Measurements from ENCODE around the gene RAB23.

Gene RAB23

DNA sequence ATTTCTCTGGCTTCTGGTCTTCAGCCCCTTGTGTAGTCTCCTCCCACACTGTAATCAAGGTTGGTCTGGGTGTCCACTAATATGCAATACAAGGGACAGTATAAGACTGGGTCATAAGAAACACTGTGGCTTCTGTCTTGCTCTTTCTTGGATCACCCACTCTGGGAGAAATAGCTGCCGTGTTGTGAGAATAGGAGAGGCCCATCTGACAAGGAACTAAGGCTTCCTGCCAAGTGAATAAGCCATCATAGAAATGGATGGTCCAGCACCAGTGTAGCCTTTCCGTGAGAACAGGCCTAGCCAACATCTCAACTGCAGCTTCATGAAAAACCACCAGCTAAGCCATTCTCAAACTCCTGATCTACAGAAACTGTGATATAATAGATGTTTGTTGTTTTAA lies 26.6 kb downstream of the RAB23 start:
- TF ChIP-seq CTCF (IDR thresholded peaks at IDR 0.05; ENCODE audit: borderline replicate concordance, control extremely low read depth, extremely low read depth, insufficient read depth, missing control alignments) = no peak
- in situ Hi-C loops (cut with MboI; ENCODE audit: low sequenced_read_pairs, unreplicated experiment) = loop anchor here (25.0 kb wide), 1 partner anchor 117 kb away; the partner anchor contains the start of gene PRIM2
- DNase-seq (ENCODE audit: low spot score) = no peak

DNA sequence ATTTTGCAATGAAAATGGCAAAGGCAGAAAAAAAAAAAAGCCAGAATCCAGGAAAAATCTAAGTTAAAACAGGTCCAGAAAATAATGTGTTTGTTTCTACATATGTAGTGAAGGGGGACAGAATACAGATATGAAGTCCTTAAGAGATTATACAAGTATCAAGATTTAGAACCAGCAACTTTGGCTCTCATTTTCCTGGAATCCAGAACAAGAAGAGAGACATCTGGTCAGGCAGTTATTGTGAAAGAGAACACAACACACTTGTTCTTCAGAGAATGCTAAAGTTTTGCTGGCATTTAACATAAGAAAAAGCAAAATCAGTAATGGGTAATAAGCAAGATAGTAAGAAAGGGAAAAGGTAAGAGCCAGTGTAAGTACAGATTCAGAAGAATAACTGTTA lies 28.9 kb downstream of the RAB23 start:
- TF ChIP-seq CTCF (IDR thresholded peaks at IDR 0.05; ENCODE audit: borderline replicate concordance, control extremely low read depth, extremely low read depth, insufficient read depth, missing control alignments) = no peak

GRCh38 chr6:57190140-57190539 lies 32.0 kb downstream of the RAB23 start:
- peak; percentile 8 for TF ChIP-seq CTCF (IDR thresholded peaks at IDR 0.05; ENCODE audit: borderline replicate concordance, control extremely low read depth, extremely low read depth, insufficient read depth, missing control alignments)
- in situ Hi-C loops (cut with MboI; ENCODE audit: low sequenced_read_pairs, unreplicated experiment) = loop anchor here (25.0 kb wide), 1 partner anchor 122 kb away; the partner anchor contains the start of gene PRIM2
- DNase-seq (ENCODE audit: low spot score) = no peak

More for the DNA sequence above, 28.9 kb downstream of the RAB23 start:
- in situ Hi-C loops (cut with MboI; ENCODE audit: low sequenced_read_pairs, unreplicated experiment) = loop anchor here (25.0 kb wide), 1 partner anchor 119 kb away; the partner anchor contains the start of gene PRIM2
- DNase-seq (ENCODE audit: low spot score) = no peak

DNA sequence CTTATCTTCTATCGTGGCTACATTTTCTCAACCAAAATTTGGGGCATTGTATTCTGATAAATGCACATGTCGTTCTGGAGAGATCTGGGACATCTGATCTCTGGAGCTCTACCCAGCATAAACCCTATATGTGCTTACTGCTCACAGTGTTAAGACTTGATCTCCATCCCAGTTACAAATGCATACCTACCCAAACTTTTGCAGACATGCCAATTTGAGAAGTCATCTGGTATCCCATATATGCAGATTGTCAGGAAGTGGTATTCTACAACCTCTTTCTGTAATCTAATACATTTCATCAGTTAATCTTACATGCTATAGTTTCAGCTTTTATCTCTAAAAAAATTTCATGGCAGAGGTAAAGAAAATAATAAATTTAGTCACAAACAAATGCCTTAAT lies 38.8 kb downstream of the RAB23 start:
- no peak for DNase-seq (ENCODE audit: low spot score)
- in situ Hi-C loops (cut with MboI; ENCODE audit: low sequenced_read_pairs, unreplicated experiment) = loop anchor here (25.0 kb wide), 1 partner anchor 129 kb away; the partner anchor contains the start of gene PRIM2

DNA sequence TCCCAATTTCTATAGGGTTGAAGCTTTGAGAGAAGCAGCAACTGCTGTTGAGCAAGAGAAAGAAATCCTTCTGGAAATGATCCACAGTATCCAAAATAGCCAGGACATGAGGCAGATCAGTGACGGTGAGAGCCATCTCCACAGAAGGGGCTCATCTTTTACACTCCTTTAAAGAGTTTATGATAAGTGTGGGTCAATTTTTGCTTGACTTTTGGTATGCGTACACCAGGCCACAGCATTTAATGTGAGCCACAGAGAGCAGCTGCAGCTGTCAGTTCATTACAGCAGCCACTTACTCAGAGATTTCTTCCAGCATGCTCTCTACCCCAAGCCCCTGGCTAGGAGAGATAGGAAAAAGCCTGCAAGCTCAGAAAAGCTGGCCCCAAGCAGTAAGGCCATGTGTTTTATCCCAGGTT lies 40.1 kb downstream of the RAB23 start:
- in situ Hi-C loops (cut with MboI; ENCODE audit: low sequenced_read_pairs, unreplicated experiment) = loop anchor here (25.0 kb wide), 1 partner anchor 130 kb away; the partner anchor contains the start of gene PRIM2
- no peak for DNase-seq (ENCODE audit: low spot score)
- no peak for TF ChIP-seq CTCF (IDR thresholded peaks at IDR 0.05; ENCODE audit: borderline replicate concordance, control extremely low read depth, extremely low read depth, insufficient read depth, missing control alignments)

More for the DNA sequence above, 38.8 kb downstream of the RAB23 start:
- no peak for TF ChIP-seq CTCF (IDR thresholded peaks at IDR 0.05; ENCODE audit: borderline replicate concordance, control extremely low read depth, extremely low read depth, insufficient read depth, missing control alignments)

DNA sequence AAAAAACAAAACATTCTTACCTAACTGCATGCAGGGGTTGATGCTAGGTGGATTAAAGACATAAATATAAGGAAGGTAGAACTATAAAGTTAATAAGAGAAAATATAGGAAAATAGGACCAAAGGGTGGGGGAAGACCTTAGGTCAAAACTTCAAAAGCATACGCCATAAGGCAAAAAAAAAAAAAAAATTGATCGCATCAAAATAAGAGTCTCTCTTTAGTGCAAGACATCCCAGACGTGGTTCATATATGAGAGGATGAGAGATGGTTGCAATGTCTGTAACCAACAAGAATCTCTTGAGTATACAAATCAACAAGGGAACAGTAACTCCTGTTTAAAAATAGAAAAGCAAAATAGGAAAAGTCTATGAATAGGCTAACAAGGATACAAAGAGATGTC lies 41.5 kb downstream of the RAB23 start:
- DNase-seq (ENCODE audit: low spot score) = no peak
- in situ Hi-C loops (cut with MboI; ENCODE audit: low sequenced_read_pairs, unreplicated experiment) = loop anchor here (25.0 kb wide), 1 partner anchor 132 kb away; the partner anchor contains the start of gene PRIM2
- no peak for TF ChIP-seq CTCF (IDR thresholded peaks at IDR 0.05; ENCODE audit: borderline replicate concordance, control extremely low read depth, extremely low read depth, insufficient read depth, missing control alignments)
